Testis (tissue), 3 donors: Measurements from ENCODE around the gene TCP1. TPM values are rescaled to one million over a fixed set of nuclear protein-coding genes. Genes with fewer than 3 reads are reported as not detected.
"Not testable (repeated sequence)": the region's sequence is repeated elsewhere in the genome, so short reads cannot be mapped to it uniquely, and the experiment has no call there.

ENCODE experiments used
- DNase-seq: peaks from one replicate; pipeline ENCODE4 v3.0.0-alpha.2; 2019
- H3K27ac ChIP-seq, 2 donors: fragments of 200-600 bp; sonication (generic); one replicate each; pipeline ENCODE4 v1.5.1; 2019
- H3K27me3 ChIP-seq: fragments of 200-600 bp; sonication (generic); one replicate; pipeline ENCODE4 v1.5.1; 2019
- H3K36me3 ChIP-seq: fragments of 200-600 bp; sonication (generic); one replicate; pipeline ENCODE4 v1.5.1; 2017; ENCODE audit warnings: low read depth; ENCODE audit errors: missing control alignments
- H3K4me1 ChIP-seq: fragments of 200-600 bp; sonication (generic); one replicate; pipeline ENCODE4 v1.5.1; 2019
- H3K4me3 ChIP-seq, 2 donors: fragments of 200-600 bp; sonication (generic); one replicate each; pipeline ENCODE4 v1.5.1; 2017 to 2019
- H3K9me3 ChIP-seq: fragments of 200-600 bp; sonication (generic); one replicate; pipeline ENCODE4 v1.5.1; 2017
- CTCF ChIP-seq, 3 experiments: fragments of 450-650 bp in 2 of 3; fragments of 200-600 bp in 1 of 3; sonication (generic) in 1 of 3; IDR thresholded peaks; one replicate each; pipeline ENCODE4 v1.5.1; 2016 to 2019; ENCODE audit warnings: antibody characterized with exemption in 3 of 3, mild to moderate bottlenecking in 2 of 3, moderate library complexity in 1 of 3
- POLR2A ChIP-seq: fragments of 450-650 bp; IDR thresholded peaks from one replicate; pipeline ENCODE4 v1.6.1; 2017; ENCODE audit warnings: antibody characterized with exemption, mild to moderate bottlenecking, moderate library complexity
- WGBS, 2 donors: methylation state at CpG; one replicate each; pipeline ENCODE4 v1.1.5; 2018; 5-methylcytosine and 5-hydroxymethylcytosine counted together
- intact Hi-C: fragments of 100-400 bp; cut with DNase I; formaldehyde crosslinking; loops from one replicate; pipeline ENCODE4 v1.15.1; 2023; ENCODE audit warnings: low total_unique reads
- polyA plus RNA-seq: library from polyadenylated mRNA; stranded (reverse); fragments of 350-450 nt; fragmentation: Illumina TruSeq; extraction: RNeasy Lipid Tissue Mini Kit (QIAGEN cat#74804); gene quantifications from one replicate; pipeline ENCODE4 v1.2.3, GENCODE V29; 2014; ENCODE audit warnings: low read depth, low replicate concordance; ENCODE audit not compliant: insufficient read depth
- total RNA-seq, 2 donors: library from RNA; depleted of rRNA; stranded (reverse); fragments of >200 nt; gene quantifications; one replicate each; pipeline ENCODE4 v1.2.3, GENCODE V29; 2016

Gene TCP1
- total and polyA plus RNA-seq, 3 donors from 2014 or later = 166 to 277 (median 200) TPM

DNA sequence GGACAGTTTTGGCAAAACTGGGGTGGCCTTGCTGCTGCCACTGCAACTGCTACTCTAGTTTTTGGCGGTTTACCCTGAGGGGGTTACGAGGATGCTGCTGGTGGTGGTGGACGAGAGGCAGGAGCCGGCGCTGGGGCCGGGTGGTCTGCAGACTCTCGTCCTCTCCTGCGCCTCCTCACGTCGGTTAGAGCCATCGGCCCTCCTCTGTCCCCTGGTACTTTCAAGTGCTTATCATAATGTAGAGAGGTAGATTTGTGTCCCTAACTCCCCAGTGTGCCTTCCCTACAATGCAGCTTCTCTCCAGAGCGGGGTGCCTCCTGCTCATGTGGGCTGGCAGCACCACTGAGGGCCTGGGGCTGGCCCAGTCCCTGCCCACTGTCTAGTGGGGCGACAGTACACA, 36.6 kb upstream of the TCP1 start:
- 95% methylated on average over 13 of the region's 13 CpGs for WGBS, 2 donors
- TF ChIP-seq POLR2A = no peak
- no peak for TF ChIP-seq CTCF (IDR thresholded peaks at IDR 0.05)

GRCh38 chr6:159824690-159825089, 35.3 kb upstream of the TCP1 start:
- H3K27ac ChIP-seq, H3K4me3 ChIP-seq, H3K9me3 ChIP-seq, H3K36me3 ChIP-seq, intact Hi-C loops, H3K4me1 ChIP-seq, DNase-seq, H3K27me3 ChIP-seq: not testable (repeated sequence)
- WGBS, 2 donors = 97% methylated on average over 9 of the region's 9 CpGs

More for the DNA sequence above, 36.6 kb upstream of the TCP1 start:
- H3K27me3 ChIP-seq = no peaks in the 10 kb centered on the region
- intact Hi-C loops = no loop called here
- no peaks in the 10 kb centered on the region for H3K36me3 ChIP-seq
- DNase-seq = no peak
- no peak overlapping the region for H3K27ac ChIP-seq
- no peaks in the 10 kb centered on the region for H3K4me1 ChIP-seq
- no peaks in the 10 kb centered on the region for H3K9me3 ChIP-seq
- H3K4me3 ChIP-seq = no peak overlapping the region

DNA sequence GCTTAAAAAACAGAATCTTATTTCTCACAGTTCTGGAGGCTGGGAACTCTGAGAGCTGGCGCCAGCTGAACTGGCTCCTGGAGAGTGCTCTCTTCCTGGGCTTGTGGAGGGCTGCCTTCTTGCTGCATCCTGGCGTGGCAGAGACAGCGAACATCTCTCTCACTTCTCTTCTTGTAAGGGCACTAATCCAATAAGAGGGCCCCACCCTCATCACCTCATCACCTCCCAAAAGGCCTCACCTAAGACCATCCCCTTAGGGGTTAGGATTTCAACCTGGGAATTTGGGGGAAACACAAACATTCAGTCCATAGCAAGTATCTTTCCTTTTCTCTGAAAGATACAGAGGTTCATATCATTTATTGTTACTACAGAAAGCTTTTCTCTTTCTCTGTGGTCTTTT, 34.6 kb upstream of the TCP1 start:
- DNase-seq = no peak
- TF ChIP-seq CTCF (IDR thresholded peaks at IDR 0.05) (no peak), POLR2A (no peak)
- intact Hi-C loops = no loop called here
- no peaks in the 10 kb centered on the region for H3K27me3 ChIP-seq
- no peak overlapping the region for H3K27ac ChIP-seq
- no peaks in the 10 kb centered on the region for H3K36me3 ChIP-seq
- H3K4me1 ChIP-seq = no peaks in the 10 kb centered on the region
- H3K4me3 ChIP-seq = no peak overlapping the region
- no peaks in the 10 kb centered on the region for H3K9me3 ChIP-seq
- WGBS, 2 donors = 93 to 96% methylated on average over 3 of the region's 3 CpGs

DNA sequence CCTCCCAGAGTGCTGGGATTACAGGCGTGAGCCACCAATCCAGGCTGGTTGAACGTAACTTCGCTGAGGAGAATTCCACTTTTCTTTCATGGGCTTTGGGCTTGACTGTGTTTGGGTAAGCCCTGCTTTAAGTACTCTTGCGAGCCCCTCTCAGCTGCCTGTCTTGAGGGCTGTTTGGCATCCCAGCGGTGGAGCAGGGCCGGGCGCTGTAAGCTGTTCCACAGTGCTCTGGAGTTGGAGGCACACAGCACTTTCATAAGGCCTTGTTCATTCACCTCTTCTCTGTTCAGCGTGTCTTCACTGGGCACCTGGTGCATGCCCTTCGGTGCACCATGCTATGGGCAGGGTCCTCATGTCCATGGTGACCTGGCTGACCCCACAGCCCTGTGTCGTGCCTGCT, 32.3 kb upstream of the TCP1 start:
- H3K27ac ChIP-seq = no peak overlapping the region
- no peak for TF ChIP-seq POLR2A
- no peak for TF ChIP-seq CTCF (IDR thresholded peaks at IDR 0.05)
- no peaks in the 10 kb centered on the region for H3K9me3 ChIP-seq
- H3K4me3 ChIP-seq = no peak overlapping the region
- DNase-seq = no peak
- 93 to 94% methylated on average over 9 to 10 of the region's 10 CpGs for WGBS, 2 donors
- no peaks in the 10 kb centered on the region for H3K27me3 ChIP-seq
- no peaks in the 10 kb centered on the region for H3K36me3 ChIP-seq
- intact Hi-C loops = no loop called here
- H3K4me1 ChIP-seq = no peaks in the 10 kb centered on the region

- no peak overlapping the region for H3K27ac ChIP-seq
- H3K4me1 ChIP-seq = no peaks in the 10 kb centered on the region
- TF ChIP-seq POLR2A (no peak), CTCF (IDR thresholded peaks at IDR 0.05) (no peak)
- H3K36me3 ChIP-seq = no peaks in the 10 kb centered on the region
- DNase-seq = no peak
- WGBS, 2 donors = 84 to 89% methylated on average over 11 of the region's 11 CpGs
- intact Hi-C loops = no loop called here
- no peak overlapping the region for H3K4me3 ChIP-seq
- H3K27me3 ChIP-seq = no peaks in the 10 kb centered on the region
- H3K9me3 ChIP-seq = no peaks in the 10 kb centered on the region
Measured at GRCh38 chr6:159821122-159821521, 31.7 kb upstream of the TCP1 start.
